Activated gamma-delta T cell (primary cell): ENCODE results near the gene BUB1.
"Not testable (repeated sequence)": the region's sequence is repeated elsewhere in the genome, so short reads cannot be mapped to it uniquely, and the experiment has no call there.

Source experiments
- DNase-seq: peaks from one replicate; lab custom pipeline; 2025; lab: John Stamatoyannopoulos, UW

Gene BUB1

DNA sequence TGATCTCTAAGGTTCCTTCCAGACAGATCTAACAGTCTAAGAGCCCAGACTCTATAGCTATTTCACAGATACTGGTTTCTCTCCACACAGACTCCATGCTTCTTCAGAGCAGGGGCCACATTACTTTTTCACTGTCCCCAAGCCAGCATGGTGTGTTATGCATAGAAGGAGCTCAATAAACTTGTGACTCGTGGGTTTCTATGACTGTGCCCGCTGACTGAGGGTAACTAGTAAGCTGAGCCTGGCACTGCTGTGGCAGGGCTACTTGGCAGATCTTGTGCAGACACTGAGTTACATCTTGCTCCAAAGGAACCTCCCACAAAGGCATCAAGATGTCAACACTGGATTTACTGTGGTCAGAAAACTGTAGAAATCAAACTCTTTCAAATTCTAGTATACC lies 85.9 kb downstream of the BUB1 start:
- DNase-seq: not testable (repeated sequence)

DNA sequence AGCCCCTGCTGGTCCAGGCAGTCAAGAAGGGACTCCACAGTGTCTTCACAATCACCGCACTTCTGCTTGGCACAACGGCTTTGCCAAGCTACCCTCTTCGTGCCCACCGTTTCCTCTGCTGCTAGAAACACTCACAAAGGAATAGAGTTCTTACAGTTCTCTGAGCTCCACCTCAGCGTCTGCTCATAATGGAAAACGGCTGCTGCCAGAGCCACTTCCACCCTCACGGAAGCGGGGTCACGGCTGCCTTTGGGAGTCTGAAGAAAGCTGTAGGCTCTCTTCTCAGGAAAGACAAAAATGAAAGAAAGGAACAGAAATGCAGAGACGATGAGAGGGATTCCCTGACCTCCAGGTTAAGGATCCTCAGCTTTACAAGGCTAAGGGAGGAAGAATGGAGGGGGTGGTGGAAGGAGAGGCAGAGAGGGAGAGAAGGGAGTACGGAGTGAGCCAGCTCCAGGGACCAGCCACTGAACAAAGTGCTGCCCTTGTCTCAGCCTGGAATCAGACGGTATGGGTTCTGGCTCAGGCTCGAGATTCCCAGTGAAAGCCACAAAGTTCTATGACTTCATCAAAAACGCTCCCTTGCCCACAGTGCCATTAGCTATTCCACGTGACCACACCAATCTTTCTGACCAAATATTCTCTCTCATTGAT lies 88.1 kb downstream of the BUB1 start:
- not testable (repeated sequence) for DNase-seq

DNA sequence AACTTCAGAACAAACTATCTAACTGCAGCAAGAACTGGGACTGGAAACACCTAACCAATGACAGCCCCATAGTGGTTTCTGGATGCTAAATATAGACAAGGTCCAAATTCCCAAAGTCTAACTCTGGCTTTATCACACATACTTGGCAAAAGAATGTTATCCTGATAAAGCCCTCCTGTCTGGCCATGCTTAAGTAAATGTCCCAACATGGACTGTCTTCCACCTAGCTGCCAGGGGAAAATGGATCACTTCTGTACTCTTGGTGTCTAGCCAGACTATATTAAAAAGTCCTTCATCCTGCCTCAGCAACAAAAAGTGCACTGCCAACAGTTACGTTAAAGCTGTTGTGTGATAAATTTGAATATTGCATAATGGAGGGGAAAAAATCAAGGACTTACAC lies 89.3 kb downstream of the BUB1 start:
- not testable (repeated sequence) for DNase-seq
